ENCODE measurements around the gene SLC12A7. TPM values are rescaled to one million over a fixed set of nuclear protein-coding genes. Genes with fewer than 3 reads are reported as not detected.

SLC12A7 gene
- total RNA-seq, 4 donors from 2014 or later = 87.2 to 182 (median 116) TPM

DNA sequence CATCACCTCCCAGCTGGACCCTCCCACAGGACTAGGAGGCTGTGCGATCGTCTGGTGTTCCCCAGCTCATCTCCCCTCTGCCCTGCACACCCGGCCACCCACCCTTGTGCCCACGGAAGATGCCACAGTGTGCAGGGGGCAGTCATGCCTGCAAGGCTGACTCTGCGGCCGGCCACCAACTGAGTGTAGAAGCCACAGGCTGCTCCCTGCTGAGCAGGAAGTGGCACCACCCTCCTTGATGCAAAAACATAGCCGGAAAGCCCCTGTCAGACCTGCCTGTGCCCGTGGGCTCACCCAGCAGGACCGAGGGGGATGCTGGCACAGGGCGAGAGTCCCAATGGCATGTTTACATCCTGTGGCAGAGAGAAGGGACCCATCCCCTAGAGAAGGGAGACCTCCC is 40.3 kb upstream of the SLC12A7 start:
- Histone ChIP-seq H3K9me3 (peaks cover 0 to 4% (median 2%) of the 10 kb centered on the region in 4 donors), H3K27ac (no peak overlapping the region), H3K36me3 (no peaks in the 10 kb centered on the region), H3K4me3 (no peak overlapping the region), H3K4me1 (peaks cover 0 to 20% (median 5%) of the 10 kb centered on the region in 4 donors), H3K27me3 (peaks cover 0 to 19% of the 10 kb centered on the region in 2 donors)
- no peak for TF ChIP-seq POLR2A (IDR thresholded peaks at IDR 0.05)
- TF ChIP-seq, protein P1, sequence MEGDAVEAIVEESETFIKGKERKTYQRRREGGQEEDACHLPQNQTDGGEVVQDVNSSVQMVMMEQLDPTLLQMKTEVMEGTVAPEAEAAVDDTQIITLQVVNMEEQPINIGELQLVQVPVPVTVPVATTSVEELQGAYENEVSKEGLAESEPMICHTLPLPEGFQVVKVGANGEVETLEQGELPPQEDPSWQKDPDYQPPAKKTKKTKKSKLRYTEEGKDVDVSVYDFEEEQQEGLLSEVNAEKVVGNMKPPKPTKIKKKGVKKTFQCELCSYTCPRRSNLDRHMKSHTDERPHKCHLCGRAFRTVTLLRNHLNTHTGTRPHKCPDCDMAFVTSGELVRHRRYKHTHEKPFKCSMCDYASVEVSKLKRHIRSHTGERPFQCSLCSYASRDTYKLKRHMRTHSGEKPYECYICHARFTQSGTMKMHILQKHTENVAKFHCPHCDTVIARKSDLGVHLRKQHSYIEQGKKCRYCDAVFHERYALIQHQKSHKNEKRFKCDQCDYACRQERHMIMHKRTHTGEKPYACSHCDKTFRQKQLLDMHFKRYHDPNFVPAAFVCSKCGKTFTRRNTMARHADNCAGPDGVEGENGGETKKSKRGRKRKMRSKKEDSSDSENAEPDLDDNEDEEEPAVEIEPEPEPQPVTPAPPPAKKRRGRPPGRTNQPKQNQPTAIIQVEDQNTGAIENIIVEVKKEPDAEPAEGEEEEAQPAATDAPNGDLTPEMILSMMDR (IDR thresholded peaks at IDR 0.05) = no peak
- DNase-seq = no peak

DNA sequence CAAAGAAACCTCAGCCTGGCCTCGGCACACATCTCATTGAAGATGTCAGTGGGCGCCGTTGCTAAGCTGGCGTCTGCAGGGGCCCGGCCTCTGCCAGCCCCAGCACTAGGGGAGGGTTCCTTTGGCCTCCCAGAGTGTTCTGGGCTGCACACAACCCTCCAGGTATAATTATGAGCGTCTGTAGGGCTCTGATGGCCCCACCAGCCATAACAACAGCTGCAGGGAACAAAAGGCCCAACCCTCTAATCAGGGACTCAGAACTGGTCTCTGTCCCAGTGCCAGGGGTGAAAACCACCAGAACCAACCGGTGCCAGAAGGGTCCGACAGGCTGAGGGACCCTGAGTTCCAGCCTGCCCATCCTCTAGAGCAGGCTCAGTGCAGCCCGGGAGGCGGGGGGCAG is 39.5 kb upstream of the SLC12A7 start:
- H3K9me3 ChIP-seq = no peaks in the 10 kb centered on the region
- H3K4me1 ChIP-seq = peaks cover 0 to 19% (median 5%) of the 10 kb centered on the region in 4 donors
- peaks cover 0 to 18% of the 10 kb centered on the region in 2 donors for H3K27me3 ChIP-seq
- H3K27ac ChIP-seq = no peak overlapping the region
- DNase-seq = no peak
- no peaks in the 10 kb centered on the region for H3K36me3 ChIP-seq
- H3K4me3 ChIP-seq = no peak overlapping the region
- TF ChIP-seq, protein P1 (IDR thresholded peaks at IDR 0.05) = no peak
- no peak for TF ChIP-seq POLR2A (IDR thresholded peaks at IDR 0.05)

DNA sequence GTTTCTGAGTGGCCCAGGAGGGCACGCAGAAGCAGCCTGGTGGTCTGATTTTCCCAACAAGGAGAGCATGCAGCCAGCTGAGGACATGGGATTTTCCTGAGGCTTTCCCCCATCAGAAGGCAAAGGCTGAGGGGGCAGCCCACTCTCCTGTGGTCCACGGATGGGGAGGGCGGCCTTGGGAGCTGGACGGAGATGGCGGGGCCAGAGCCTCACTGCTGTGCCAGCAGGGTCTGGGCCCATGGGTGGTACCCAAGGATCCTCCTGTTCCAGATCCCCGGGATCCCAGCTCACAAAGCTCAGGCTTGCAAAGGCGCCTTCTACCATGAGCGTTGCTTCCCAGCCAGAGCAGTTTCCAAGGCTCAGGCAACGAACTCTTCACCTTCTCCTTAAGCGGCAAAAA is 39.0 kb upstream of the SLC12A7 start:
- DNase-seq = no peak

DNA sequence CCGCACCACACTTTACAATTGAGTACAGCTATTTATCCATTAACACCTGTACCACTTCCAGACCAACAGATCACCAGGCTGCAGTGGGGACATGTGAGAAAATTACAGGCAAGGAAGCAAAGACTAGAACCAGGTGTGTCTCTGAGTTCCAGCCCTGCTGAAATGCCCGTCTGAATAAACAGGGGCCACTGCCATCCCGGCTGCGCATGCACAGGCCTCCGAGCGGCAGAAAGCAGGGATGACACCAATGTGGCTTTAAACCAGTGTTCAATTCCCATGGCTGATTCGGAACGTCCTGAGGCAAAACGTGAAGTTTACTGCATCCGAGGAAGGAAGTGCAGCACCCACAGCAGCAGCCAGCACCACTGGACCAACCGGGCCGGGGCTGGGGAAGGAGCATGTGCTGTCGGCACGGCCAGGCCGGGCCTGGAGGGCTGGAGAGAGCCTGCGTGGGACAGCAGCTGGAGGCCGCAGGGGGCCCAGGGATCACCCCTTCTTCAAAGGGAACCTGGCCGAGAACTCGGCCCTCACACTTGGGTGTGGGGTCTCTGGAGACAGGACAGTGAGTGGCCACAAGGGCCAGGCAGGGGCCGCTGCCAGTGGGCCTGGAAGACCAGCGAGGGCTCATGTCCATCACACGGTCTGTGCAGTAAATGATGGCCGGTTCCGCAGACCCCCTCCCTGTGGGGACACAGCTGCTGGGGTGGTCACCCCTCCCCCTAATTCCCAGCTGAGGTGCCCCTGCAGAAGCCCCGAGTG is 33.0 kb upstream of the SLC12A7 start:
- DNase-seq = no peak
- Histone ChIP-seq H3K27me3 (no peaks in the 10 kb centered on the region), H3K4me1 (peaks cover 0 to 9% (median 4%) of the 10 kb centered on the region in 4 donors), H3K27ac (no peak overlapping the region), H3K36me3 (no peaks in the 10 kb centered on the region), H3K9me3 (no peaks in the 10 kb centered on the region), H3K4me3 (no peak overlapping the region)
- TF ChIP-seq, protein P1 (IDR thresholded peaks at IDR 0.05) = no peak
- no peak for TF ChIP-seq POLR2A (IDR thresholded peaks at IDR 0.05)

More for the DNA sequence above, 39.0 kb upstream of the SLC12A7 start:
- Histone ChIP-seq H3K4me1 (peaks cover 0 to 15% (median 4%) of the 10 kb centered on the region in 4 donors), H3K9me3 (no peaks in the 10 kb centered on the region), H3K36me3 (no peaks in the 10 kb centered on the region), H3K27me3 (peaks cover 0 to 13% of the 10 kb centered on the region in 2 donors), H3K4me3 (no peak overlapping the region), H3K27ac (no peak overlapping the region)
- no peak for TF ChIP-seq POLR2A (IDR thresholded peaks at IDR 0.05)
- TF ChIP-seq, protein P1 (IDR thresholded peaks at IDR 0.05) = no peak

DNA sequence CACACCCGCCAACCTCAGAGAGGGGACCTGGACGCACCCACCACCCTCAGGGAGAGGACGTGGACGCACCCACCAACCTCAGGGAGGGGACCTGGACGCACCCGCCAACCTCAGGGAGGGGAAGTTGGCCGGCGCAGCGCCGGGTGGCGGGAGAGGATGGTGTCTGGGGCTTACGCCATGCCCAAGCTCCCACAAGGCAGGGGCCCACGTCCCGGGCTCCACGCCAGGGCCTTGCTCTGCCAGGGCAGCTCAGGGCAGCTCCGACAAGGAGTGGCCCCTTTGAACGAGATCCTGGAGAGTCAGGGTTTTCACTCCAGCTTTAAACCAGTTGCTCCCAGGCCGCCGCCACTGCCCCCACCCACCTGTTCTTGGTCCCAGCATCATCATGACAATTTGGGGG is 32.2 kb upstream of the SLC12A7 start:
- no peak for DNase-seq
- no peaks in the 10 kb centered on the region for H3K27me3 ChIP-seq
- H3K27ac ChIP-seq = no peak overlapping the region

More for the DNA sequence above, 32.2 kb upstream of the SLC12A7 start:
- H3K9me3 ChIP-seq = no peaks in the 10 kb centered on the region
- no peak overlapping the region for H3K4me3 ChIP-seq
- TF ChIP-seq, protein P1 (IDR thresholded peaks at IDR 0.05) = no peak
- TF ChIP-seq POLR2A (IDR thresholded peaks at IDR 0.05) = no peak
- no peaks in the 10 kb centered on the region for H3K36me3 ChIP-seq
- H3K4me1 ChIP-seq = peaks cover 0 to 14% (median 4%) of the 10 kb centered on the region in 4 donors
